HG03175 (cell line): ENCODE data around the gene HAPLN3.

ENCODE experiments used
- ATAC-seq: cut with Tn5 transposase; IDR thresholded peaks from one replicate; pipeline ENCODE4 v1.9.1; 2021; ENCODE audit warnings: mild to moderate bottlenecking, moderate library complexity; ENCODE audit not compliant: unreplicated experiment

The HAPLN3 gene

DNA sequence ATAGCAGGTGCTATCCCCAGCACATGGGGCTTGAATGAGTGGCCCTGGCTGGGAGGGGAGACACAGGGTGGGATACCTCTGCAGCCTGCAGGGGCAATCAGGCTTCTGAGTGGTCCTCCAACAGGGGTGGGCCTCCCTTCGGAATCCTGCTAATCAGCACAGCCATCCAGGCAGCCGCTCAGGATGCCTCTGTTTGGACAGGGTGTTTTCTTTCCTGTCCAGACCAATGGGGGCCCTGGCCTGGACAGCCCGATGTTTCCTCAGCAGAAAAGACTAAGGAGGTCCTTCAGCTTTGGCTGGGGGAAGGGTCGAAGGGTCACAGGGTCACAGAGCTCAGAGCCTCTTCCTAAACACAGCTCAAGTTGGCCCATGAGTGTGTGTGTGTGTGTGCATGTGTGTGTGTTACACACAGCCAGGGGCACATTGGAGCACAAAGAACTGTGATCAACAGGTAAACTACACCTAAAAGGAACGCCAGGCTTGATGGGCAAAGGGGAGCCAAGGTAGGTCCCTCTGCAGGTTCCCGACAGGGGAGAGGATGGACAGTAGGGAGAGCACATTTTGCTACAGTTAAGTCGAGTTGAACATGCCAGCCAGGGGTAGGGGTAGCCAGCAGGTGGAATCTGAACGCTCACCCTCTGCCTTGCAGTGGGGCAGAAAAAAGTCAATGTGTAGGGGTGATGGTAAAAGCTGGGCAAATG is 1.1 kb upstream of the HAPLN3 start:
- no peak for ATAC-seq

DNA sequence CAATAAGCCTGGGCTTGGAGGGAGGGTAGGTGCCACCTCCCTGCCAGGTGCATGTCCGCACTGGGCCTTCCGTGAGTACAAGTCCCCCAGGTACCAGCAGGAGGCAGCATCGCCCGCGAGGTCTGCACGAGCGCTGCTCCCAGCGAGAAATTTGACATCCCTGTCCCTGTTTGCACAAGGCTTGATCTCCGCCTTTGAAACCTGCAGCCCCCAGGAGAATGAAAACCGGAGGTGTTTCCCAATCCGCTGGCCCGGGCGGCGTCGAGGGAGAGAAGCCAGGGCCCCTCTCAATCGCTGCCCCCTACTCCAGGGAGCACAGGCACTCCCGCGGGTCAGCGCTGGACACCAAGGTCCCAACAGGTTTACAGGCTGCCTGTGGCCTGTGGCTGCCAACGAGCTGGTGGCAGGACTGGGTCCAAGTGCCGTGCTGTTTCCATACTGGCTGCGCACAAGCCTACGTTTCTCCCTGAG is 961 bp downstream of the HAPLN3 start:
- peak; percentile 58 for ATAC-seq

DNA sequence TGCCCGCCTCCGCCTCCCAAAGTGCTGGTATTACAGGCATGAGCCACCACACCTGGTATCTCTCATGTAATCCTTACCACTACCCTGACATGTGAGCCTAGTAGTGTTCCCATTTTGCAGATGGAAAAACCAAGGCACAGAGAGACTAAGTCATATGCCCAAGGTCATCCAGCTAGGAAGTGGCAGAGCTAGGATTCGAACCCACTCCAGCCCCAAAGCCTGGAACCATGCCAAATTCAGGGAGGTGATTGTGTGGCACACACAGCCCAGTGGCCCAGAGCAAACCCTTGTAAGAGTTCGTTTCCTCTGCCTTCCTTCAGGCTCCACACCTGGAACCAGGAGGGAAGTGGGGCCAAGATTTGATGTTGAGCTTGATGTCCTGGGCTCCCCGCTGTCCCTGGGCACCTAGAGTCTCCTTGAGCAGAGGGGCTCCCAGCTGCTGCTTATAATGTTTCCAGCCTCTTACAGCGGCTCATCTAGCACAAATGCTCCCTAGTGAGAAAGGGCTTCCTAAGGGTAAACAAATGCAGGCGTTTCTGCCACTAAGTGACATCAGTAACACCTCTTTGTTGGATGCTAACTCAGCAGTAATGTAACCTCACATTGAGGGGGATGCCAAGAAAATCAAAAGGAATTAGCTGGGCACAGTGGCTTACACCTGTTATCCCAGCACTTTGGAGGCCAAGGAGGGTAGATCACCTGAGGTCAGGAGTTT is 3.6 kb downstream of the HAPLN3 start:
- no peak for ATAC-seq

DNA sequence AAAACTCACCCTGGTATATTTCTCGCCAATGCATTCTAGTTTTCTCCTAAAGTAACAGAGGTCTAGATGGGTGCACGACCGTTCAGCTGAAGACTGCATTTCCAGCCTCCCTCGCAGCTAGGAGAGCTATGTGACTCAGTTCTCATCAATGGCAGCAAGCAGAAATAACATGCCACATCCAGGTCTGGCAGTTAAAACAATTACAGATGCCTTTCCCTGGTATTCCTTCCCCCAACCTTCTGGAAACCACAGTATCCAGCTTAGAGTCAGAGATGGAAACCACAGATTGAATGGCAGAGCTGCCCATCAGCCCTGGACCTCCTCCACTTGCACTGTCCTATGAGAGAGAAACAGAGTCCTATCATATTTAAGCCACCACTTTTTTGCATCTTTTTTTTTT is 4.8 kb downstream of the HAPLN3 start:
- no peak for ATAC-seq

DNA sequence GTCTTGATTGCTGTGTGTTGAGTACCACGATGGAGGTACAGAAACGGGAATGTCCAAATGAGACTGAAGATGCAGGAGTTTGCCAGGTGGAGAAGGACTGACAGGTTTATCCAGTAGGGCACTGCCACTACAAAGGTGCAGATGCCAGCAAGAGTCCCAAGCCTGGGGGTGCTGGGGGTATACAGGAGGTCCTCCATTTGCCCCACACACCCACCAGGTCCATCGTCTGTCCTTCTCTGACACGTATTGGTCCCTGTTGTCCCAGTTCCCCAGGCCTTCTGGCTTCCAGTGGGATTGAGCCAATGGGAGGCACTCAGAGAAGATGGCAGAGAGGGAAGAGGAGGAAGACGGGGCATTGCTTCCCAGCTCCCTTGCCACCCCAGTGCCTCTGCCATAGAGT is 6.6 kb downstream of the HAPLN3 start:
- no peak for ATAC-seq

DNA sequence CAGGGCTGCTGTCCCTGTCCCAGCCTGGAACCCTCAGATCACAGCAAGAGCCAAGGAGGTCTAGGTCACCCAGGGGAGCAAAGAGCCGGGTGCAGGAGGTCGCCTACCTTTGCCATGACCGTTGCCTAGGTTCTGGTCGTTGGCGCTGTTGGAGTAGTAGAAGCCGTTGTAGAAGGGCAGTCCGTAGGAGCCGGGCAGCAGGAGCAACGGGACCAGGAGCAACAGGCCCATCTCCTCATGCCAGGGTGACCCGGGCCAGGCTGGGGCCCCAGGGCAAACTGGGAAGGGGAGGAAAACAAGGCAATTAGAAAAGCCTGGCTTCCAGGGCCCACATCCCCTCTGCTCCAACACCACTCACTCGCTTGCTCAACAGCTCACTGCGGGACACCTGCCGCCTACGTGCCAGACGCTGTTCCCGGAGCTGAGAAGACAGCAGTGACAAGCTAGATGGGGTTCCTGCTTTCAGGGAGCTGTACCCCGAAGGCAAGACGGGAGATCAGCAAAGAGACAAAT is 8.2 kb downstream of the HAPLN3 start:
- no peak for ATAC-seq

DNA sequence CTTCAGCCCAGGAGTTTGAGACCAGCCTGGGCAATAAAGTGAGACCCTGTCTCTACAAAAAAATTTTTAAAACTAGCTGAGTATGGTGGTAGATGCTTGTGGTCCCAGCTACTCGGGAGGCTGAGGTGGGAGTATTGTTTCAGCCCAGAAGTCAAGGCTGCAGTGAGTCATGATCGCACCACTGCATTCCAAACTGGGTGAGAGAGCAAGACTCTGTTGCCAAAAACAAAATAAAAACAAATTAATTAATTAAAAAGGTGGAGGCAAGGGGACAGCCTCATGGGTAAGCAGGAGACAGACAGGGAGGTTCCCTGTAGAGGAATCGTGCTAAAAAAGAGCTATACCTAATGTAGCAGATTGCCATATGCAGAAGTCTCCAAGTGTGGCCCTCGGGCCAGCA is 12.6 kb downstream of the HAPLN3 start:
- no peak for ATAC-seq

DNA sequence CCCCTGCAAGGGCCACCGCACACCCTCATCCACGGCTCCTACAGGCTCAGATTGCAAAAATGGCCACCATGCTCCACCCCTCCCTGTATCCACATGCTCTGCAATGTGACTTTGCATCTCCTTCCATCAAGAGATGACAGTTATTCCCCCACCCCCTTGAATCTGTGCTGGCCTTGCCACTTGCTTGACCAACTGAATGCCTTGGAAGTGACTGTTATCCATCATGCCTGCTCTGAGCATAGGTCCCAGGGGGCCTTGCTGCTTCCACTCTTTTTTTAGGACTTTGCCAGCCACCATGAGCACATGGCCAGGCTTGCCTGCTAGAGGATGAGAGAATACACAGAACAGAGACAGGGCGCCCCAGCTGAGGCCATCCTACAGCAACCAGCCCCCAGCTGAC is 13.6 kb downstream of the HAPLN3 start:
- no peak for ATAC-seq

DNA sequence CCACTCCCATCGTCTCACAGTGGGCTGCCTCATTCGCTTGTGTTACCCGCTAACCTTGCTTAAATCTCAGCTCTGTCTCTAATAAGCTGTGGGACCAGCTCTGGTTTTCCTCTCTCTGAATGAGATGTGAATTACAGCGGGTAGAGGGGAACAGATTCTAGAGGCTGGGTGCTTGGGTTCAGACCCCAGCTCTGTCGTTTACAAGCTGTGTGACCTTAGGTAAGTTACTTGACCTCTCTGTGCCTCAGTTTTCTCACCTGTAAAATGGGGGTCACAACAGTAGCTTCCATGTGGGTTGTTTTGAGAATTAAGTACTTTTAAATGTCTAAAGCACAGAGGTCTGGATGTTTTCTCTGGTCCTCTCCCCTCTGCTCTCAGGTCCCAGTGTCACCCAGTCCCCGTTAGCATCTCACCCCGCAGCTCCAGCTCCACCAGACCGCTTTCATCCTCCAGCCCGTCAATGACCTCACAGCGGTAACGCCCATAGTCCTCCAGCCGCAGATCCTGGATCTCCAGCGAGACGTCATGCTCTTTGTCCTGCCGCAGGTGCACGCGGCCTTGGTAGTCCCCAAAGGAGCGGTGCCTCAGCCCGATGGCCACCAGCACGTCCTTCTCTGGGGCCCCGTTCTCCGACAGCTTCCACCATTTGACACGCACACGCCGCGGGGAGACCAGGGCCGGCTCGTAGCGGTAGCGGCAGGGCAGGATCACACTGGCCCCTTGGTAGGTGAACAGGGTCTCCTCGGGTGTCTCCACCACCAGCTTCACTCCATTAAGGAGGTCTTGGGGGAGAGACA is 14.2 kb downstream of the HAPLN3 start:
- ATAC-seq = no peak

DNA sequence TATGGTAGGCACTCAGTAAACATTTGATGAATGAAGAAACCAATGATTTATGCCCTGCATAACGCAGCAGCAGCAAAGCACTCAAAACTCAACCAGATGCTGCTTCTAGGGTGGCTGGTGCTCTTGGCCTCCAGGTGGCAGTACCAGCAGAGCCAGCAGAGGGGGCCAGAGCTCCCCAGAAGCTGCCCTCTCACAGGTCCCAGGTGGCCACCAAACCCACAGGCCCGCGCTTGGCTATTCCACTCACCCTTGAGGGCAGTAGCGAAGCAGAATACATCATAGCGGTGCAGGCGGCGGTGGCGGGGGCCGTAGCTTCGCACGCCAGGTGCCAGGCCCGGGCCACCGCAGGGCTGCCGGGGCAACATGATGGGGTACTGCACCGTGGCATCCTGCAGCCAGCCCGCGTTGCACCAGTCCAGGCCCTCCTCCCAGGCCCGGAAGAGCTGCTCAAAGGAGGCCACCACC is 16.6 kb downstream of the HAPLN3 start:
- no peak for ATAC-seq

DNA sequence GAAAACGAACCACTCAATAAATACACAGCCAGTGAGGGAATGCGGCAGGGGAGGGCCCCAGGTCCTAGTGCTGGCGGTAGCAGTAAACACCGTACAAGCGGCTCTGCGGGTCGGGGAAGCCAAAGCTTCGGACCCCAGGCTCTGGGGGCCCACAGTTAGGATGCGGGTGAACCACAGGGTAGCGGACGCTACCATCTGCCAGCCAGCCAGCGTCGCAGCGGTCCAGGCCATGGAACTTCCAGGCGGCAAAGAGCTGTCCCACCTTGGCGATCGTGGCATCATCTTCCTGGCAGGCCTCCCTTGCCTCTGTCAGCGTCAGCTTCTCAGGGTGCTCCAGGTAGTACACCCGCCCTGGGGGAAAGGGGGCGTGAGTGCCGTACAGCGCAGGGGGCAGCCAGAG is 17.4 kb downstream of the HAPLN3 start:
- ATAC-seq = no peak

DNA sequence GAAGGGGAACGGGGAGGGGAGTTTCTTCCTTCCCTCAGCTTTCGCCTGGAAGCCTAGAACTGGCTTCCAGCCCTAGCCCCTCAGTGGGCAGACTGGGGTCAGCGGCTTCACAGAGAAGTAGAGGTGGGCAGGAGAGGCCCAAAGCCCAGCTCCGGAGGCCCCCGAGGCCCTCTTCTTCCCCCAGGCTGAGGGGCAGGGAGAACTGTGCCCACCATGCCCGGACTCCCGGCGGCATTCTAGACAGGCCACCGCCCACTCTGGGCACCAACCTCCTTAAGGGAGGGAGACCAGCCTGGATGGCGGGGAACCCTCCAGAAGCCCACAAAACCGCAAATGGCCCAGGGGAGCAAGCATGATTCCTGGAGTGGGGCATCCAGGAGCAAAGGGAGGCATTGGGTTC is 17.9 kb downstream of the HAPLN3 start:
- ATAC-seq = no peak

DNA sequence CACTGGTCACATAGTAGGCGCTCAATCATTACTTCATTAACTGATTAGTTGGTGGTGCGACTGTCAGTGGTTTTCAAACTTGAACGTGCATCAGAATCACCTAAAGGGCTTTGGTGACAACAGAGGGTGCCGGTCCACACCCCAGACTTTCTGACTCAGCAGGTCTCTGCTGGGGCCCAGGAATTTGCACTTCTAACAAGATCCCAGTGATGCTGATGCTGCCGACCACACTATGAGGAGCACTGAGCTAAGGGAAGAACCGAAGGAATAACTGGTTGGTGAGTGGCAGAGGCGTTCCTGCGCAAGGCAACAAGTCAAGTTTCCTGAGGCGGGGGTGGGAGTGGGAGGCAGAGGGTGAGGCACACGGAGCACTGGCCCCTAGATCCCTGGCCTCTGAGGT is 18.8 kb downstream of the HAPLN3 start:
- no peak for ATAC-seq

DNA sequence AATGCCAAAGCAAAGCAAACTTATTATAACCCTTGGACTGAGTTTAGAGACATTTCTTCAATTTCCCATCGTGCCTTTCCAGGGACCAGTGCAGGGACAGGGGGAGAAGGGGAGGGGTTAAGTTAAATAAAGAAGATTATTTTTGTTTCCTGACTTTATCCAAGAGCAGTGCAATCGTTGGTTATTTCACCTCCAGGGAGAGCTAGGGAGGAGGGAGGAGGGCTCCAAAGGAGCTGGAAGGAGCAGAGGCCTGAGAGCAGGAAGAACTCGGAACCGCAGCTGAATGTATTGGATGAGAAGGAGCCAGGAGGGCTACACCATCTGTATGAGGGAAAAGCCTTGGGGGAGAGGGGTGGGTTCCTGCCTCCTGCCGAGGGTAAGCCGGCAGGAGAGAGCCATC is 20.7 kb downstream of the HAPLN3 start:
- ATAC-seq = no peak

DNA sequence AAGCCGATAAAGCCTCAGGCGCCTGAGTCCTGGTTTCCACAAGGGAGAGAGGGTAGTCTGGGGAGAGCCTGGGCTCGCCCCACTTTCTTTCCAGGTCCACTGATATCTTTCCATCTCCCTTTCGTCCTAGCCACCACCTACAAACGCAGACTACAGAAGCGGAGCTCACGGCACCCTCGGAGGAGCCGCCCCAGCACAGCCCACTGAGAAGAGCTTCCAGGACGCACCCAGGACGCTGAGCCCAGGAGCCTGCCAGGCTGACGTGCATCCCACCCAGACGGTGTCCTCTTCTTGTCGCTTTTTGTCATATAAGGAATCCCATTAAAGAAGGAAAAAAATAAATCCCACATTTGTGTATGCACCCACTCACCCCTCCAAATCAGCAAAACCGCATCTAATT is 21.1 kb downstream of the HAPLN3 start:
- ATAC-seq = no peak

DNA sequence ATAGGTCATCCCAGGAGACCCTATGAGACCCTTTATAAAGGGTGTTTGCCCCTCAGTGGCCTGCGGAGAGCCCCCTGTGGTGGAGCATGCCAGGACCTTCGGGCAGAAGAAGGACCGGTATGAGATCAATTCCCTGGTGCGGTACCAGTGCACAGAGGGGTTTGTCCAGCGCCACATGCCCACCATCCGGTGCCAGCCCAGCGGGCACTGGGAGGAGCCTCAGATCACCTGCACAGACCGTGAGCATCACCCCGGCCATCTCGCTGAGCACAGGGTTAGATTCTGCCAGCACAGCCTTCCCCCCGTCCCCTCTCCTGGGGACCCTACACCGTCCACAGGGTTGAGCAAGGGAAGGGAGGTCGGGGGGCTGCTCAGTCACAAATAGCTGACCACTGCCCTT is 21.6 kb downstream of the HAPLN3 start:
- no peak for ATAC-seq

DNA sequence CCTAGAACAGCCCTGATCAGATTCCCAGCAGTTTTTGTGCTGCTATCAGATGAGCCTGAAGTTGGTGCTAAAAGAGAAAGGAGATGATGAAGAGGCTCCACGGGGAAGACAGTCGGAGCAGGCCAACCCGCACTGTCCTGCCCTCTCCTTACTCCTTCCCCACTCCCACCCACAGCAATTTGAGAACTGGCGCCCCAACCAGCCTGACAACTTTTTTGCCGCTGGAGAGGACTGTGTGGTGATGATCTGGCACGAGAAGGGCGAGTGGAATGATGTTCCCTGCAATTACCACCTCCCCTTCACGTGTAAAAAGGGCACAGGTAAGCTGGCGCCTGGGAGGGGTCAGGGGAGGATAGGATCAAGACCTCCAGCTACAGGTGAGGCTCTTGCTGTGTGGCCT is 22.6 kb downstream of the HAPLN3 start:
- no peak for ATAC-seq

DNA sequence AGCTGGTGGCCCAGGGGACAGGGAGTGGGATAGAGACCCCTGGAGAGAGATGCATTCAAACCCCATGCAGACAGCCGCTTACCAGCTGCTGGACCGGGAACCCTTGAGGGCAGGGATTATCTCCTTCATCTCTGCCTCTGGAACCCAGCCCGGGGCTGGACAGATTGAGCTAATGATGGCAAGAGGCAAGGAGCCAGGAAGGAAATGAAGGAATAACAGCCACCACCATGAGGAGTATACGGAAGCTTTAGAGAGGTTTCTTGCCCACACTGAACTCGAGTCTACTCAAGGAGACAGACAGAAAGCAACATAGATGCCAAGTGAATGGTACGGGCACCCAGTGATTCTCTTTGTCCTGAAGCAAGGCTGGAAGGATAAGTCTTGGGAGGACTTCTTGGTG is 23.2 kb downstream of the HAPLN3 start:
- ATAC-seq = no peak

DNA sequence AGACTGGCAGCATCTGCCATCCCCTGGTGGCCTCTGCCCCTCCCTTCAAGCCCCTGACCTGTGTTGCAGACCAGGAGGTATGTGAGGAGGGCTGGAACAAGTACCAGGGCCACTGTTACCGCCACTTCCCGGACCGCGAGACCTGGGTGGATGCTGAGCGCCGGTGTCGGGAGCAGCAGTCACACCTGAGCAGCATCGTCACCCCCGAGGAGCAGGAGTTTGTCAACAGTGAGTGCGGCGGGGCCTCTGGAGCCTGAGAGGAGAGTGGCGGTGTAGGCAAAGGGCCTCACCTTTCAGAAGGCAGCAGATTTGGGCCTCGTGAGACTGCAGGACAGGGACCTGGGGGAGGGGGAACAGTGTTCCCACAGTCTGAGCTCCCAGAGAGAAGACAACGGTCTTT is 24.0 kb downstream of the HAPLN3 start:
- ATAC-seq = no peak

DNA sequence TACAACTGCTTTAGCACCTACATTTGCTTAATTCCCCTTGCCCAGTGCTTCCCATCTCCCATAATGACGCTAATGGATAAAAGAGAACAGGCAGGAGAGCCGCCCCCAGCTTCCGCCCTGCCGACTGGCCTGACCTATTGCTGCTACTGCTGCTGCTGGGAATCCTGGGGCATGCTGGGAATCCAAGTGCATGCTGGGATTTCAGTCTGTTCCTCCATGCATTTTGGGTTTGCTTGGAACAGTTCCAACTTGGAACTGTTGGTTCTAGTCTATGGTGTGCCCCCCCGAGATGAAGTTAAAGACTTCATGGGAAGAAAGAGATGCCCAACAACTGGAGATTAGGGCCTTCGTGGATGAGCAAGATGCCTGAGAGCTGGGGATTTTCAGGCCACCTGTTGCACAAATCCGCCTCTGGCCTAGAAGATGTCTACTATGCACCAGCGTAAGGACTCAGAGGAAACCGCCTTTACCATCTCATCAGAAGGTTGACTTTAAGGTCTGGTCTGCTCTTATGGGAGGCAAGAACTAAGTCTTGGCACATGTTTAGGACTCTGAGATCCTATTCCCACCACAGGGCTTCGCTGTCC is 29.0 kb downstream of the HAPLN3 start:
- no peak for ATAC-seq

DNA sequence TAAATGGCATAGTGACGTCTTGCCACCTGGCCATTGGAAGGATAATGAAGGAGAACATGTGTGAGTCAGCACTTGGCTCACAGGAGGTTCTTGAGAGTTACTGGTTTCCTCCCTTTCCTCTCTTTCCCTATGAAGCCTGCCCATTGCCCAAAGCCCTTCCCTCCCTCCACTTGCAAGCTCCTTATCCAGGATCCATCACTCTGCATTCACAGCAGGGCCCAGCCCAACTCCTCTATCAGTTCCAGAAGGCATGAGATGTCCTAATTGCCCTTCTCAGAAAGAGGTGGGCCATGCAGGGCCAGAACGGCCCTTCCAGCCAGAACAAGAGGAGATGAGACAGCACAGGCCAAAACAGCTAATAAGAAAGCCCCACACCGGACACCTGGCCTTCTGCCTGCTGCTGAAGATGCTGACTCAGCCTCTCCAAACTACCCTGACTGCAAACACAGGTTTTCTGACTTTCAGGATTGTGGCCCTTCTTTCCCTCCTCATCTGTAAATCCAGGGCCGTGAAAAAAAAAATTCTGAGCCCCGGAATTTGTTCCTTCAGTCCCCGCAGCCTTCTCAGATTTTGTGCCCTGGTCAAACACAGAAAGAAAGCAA is 29.7 kb downstream of the HAPLN3 start:
- ATAC-seq = no peak
